Keratinocyte (primary cell): ENCODE results near the gene PAPSS2. TPM values are rescaled to one million over a fixed set of nuclear protein-coding genes. Genes with fewer than 3 reads are reported as not detected.

Experiments used
- DNase-seq: peaks from one replicate; pipeline ENCODE4 v3.0.0-alpha.2; 2011; ENCODE audit warnings: low read depth, missing footprints, low spot score
- FAIRE-seq: peaks from 2 replicates; lab custom pipeline; 2011; peaks lifted over from hg19 to GRCh38; lab: Jason Lieb, UNC
- H2AFZ ChIP-seq: 2 replicates; pipeline ENCODE4 v1.6.0; 2012; ENCODE audit warnings: low read length, control low read depth, inconsistent platforms; ENCODE audit not compliant: control insufficient read depth
- H3K27ac ChIP-seq: 2 replicates; pipeline ENCODE4 v1.5.1; 2011; ENCODE audit warnings: low read length; ENCODE audit not compliant: control insufficient read depth, insufficient read depth
- H3K27me3 ChIP-seq: 3 replicates; pipeline ENCODE4 v1.6.0; 2011; ENCODE audit warnings: low read length; ENCODE audit not compliant: control insufficient read depth, insufficient read depth; ENCODE audit errors: extremely low read depth
- H3K36me3 ChIP-seq, 2 experiments: 2 replicates in 1 of 2; 3 replicates in 1 of 2; pipeline ENCODE4 v1.5.1; 2011; ENCODE audit warnings: low read length in 2 of 2, mild to moderate bottlenecking in 1 of 2; ENCODE audit not compliant: control insufficient read depth in 2 of 2, insufficient read depth in 2 of 2; ENCODE audit errors: extremely low read depth in 1 of 2
- H3K4me1 ChIP-seq: 3 replicates; pipeline ENCODE4 v1.5.1; 2011; ENCODE audit warnings: low read length; ENCODE audit not compliant: control insufficient read depth, insufficient read depth; ENCODE audit errors: extremely low read depth
- H3K4me2 ChIP-seq: 3 replicates; pipeline ENCODE4 v1.6.0; 2011; ENCODE audit warnings: low read depth, low read length; ENCODE audit not compliant: control insufficient read depth, insufficient read depth; ENCODE audit errors: extremely low read depth
- H3K4me3 ChIP-seq, 3 experiments: fragments of 200-600 bp in 1 of 3; sonication (generic) in 1 of 3; 2 replicates in 2 of 3; 3 replicates in 1 of 3; pipeline ENCODE4 v1.5.1; 2011 to 2016; ENCODE audit warnings: low read length in 3 of 3, mild to moderate bottlenecking in 3 of 3, control low read depth in 2 of 3, inconsistent platforms in 1 of 3, low read depth in 1 of 3, mixed read lengths in 1 of 3, mixed run types in 1 of 3, moderate library complexity in 1 of 3; ENCODE audit not compliant: control insufficient read depth in 2 of 3, insufficient read depth in 2 of 3; ENCODE audit errors: extremely low read depth in 1 of 3
- H3K79me2 ChIP-seq: 2 replicates; pipeline ENCODE4 v1.6.0; 2012; ENCODE audit warnings: low read length; ENCODE audit not compliant: control insufficient read depth, insufficient read depth
- H3K9ac ChIP-seq: 3 replicates; pipeline ENCODE4 v1.6.0; 2011; ENCODE audit warnings: low read length; ENCODE audit not compliant: control insufficient read depth, insufficient read depth; ENCODE audit errors: extremely low read depth
- H3K9me1 ChIP-seq: 3 replicates; pipeline ENCODE4 v1.6.0; 2011; ENCODE audit warnings: low read length; ENCODE audit not compliant: control insufficient read depth, insufficient read depth; ENCODE audit errors: extremely low read depth
- H3K9me3 ChIP-seq: 2 replicates; pipeline ENCODE4 v1.5.1; 2012; ENCODE audit warnings: low read depth, low read length; ENCODE audit not compliant: control insufficient read depth
- H4K20me1 ChIP-seq: 3 replicates; pipeline ENCODE4 v1.6.0; 2011; ENCODE audit warnings: low read length; ENCODE audit not compliant: control insufficient read depth, insufficient read depth; ENCODE audit errors: extremely low read depth
- EZH2 ChIP-seq: IDR thresholded peaks from one replicate; pipeline ENCODE4 v1.6.1; 2012; ENCODE audit warnings: inconsistent platforms, mild to moderate bottlenecking, low read length, moderate library complexity
- dilution Hi-C: fragments of 300-500 bp; cut with MboI; formaldehyde crosslinking; loops from one replicate; pipeline ENCODE4 v1.7.0; 2020; ENCODE audit warnings: low sequenced_read_pairs; ENCODE audit not compliant: extremely low pct_ligation_motif_present
- polyA plus RNA-seq, 5 experiments: library from polyadenylated mRNA; depleted of rRNA in 3 of 5; stranded (reverse) in 3 of 5; stranded (forward) in 1 of 5; unstranded in 1 of 5; fragments of >200 nt; gene quantifications; 1 replicate in 1 of 5; 2 replicates in 3 of 5; 3 replicates in 1 of 5; pipeline versions ENCODE4 v1.2.1 to v1.2.3, GENCODE V29; 2011 to 2012; ENCODE audit warnings: missing spikeins in 2 of 5, low read depth in 1 of 5, low replicate concordance in 1 of 5
- TF ChIP-seq, protein P1 (sequence below), 3 experiments: IDR thresholded peaks in 1 of 3; conservative IDR thresholded peaks in 1 of 3; optimal IDR thresholded peaks in 1 of 3; 2 replicates in 2 of 3; 3 replicates in 1 of 3; pipeline versions ENCODE3 to v1.5.1; 2011; ENCODE audit warnings: low read length in 3 of 3, mild to moderate bottlenecking in 3 of 3, moderate library complexity in 2 of 3, control low read depth in 1 of 3, inconsistent platforms in 1 of 3; ENCODE audit not compliant: insufficient read depth in 2 of 3; ENCODE audit errors: extremely low read depth in 1 of 3

The PAPSS2 gene
- polyA plus RNA-seq, 1 donor (not counting 4 experiments of a cell fraction or from before 2014, with no cell fraction given), result 1.1 TPM

DNA sequence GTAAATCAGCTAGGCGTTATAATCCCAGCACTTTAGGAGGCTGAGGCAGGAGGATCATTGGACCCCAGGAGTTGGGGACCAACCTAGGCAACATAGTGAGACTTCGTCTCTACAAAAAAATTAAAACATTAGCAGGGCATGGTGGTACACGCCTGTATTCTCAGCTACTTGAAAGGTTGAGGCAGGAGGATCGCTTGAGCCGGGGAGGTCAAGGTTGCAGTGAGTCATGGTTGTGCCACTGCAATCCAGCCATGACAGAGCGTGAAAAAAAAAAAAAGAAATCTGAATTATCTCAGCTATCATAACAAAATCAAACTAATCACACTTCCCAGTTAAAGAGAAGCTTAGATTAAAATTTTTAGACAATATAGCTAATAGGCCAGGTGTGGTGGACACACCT lies 123.0 kb downstream of the PAPSS2 start:
- DNase-seq, result no peak
- FAIRE-seq, result no peak
- Histone ChIP-seq H3K36me3 (peaks cover 6 to 16% of the 10 kb centered on the region in 2 experiments), H3K27ac (no peak overlapping the region), H3K4me2 (no peak overlapping the region), H3K9ac (no peak overlapping the region), H2AFZ (no peak overlapping the region), H4K20me1 (no peaks in the 10 kb centered on the region), H3K4me3 (no peak overlapping the region), H3K9me3 (no peaks in the 10 kb centered on the region), H3K79me2 (peaks cover 10% of the 10 kb centered on the region), H3K4me1 (no peaks in the 10 kb centered on the region), H3K9me1 (no peaks in the 10 kb centered on the region), H3K27me3 (no peaks in the 10 kb centered on the region)
- no peak for TF ChIP-seq EZH2
- TF ChIP-seq, protein P1, sequence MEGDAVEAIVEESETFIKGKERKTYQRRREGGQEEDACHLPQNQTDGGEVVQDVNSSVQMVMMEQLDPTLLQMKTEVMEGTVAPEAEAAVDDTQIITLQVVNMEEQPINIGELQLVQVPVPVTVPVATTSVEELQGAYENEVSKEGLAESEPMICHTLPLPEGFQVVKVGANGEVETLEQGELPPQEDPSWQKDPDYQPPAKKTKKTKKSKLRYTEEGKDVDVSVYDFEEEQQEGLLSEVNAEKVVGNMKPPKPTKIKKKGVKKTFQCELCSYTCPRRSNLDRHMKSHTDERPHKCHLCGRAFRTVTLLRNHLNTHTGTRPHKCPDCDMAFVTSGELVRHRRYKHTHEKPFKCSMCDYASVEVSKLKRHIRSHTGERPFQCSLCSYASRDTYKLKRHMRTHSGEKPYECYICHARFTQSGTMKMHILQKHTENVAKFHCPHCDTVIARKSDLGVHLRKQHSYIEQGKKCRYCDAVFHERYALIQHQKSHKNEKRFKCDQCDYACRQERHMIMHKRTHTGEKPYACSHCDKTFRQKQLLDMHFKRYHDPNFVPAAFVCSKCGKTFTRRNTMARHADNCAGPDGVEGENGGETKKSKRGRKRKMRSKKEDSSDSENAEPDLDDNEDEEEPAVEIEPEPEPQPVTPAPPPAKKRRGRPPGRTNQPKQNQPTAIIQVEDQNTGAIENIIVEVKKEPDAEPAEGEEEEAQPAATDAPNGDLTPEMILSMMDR (optimal IDR thresholded peaks at IDR 0.05 in 1 of 3, IDR thresholded peaks at IDR 0.05 in 1 of 3, conservative IDR thresholded peaks at IDR 0.05 in 1 of 3; ENCODE audit: extremely low read depth in 1 of 3, insufficient read depth in 2 of 3, low read length in 3 of 3), result no peak
- dilution Hi-C loops, result no loop called here

DNA sequence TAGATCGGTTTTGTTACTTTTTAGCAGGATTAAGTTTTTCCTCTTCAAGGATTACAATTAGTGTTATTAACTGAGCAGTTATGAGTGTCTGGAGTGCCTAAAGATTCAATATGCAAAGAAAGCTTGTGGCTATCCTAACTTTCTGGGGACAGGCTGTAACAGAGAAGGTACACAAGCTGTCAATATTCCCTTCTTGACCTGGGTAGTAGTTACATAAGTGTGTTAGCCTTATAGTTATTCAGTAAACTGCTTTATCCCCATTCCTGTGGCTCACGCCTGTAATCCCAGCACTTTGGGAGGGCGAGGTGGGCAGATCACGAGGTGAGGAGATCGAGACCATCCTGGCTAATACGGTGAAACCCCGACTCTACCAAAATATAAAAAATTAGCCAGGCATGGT lies 126.7 kb downstream of the PAPSS2 start:
- Histone ChIP-seq H3K4me3 (no peak overlapping the region), H3K27ac (no peak overlapping the region), H3K4me2 (no peak overlapping the region), H3K9me1 (no peaks in the 10 kb centered on the region), H3K79me2 (no peaks in the 10 kb centered on the region), H3K27me3 (no peaks in the 10 kb centered on the region), H3K9me3 (no peaks in the 10 kb centered on the region), H2AFZ (no peak overlapping the region), H4K20me1 (no peaks in the 10 kb centered on the region), H3K4me1 (no peaks in the 10 kb centered on the region), H3K9ac (no peak overlapping the region), H3K36me3 (peaks cover 5 to 17% of the 10 kb centered on the region in 2 experiments)
- dilution Hi-C loops, result no loop called here
- DNase-seq (no peak), FAIRE-seq (no peak)
- TF ChIP-seq, protein P1 (optimal IDR thresholded peaks at IDR 0.05 in 1 of 3, IDR thresholded peaks at IDR 0.05 in 1 of 3, conservative IDR thresholded peaks at IDR 0.05 in 1 of 3; ENCODE audit: extremely low read depth in 1 of 3, insufficient read depth in 2 of 3, low read length in 3 of 3), result no peak
- TF ChIP-seq EZH2, result no peak
